H9 (cell line): Measurements from ENCODE around the gene PSTPIP1. TPM values are rescaled to one million over a fixed set of nuclear protein-coding genes. Genes with fewer than 3 reads are reported as not detected.

Experiments
- DNase-seq: peaks from one replicate; pipeline ENCODE4 v3.0.0-alpha.2; 2017
- H2AFZ ChIP-seq: one replicate; pipeline ENCODE4 v1.6.1; 2013; ENCODE audit warnings: mild to moderate bottlenecking, low read length, control low read depth, moderate library complexity
- H2AK5ac ChIP-seq: 2 replicates; pipeline ENCODE4 v1.6.1; 2013; ENCODE audit warnings: low read length, control low read depth, mixed read lengths; ENCODE audit not compliant: insufficient read length
- H2BK120ac ChIP-seq: one replicate; pipeline ENCODE4 v1.6.1; 2013; ENCODE audit warnings: low read depth, mild to moderate bottlenecking, low read length, control low read depth, inconsistent platforms; ENCODE audit not compliant: poor library complexity, severe bottlenecking
- H2BK12ac ChIP-seq: 2 replicates; pipeline ENCODE4 v1.6.1; 2013; ENCODE audit warnings: low read length, control low read depth, mixed read lengths, low read depth; ENCODE audit not compliant: insufficient read length
- H2BK15ac ChIP-seq: 2 replicates; pipeline ENCODE4 v1.6.1; 2013; ENCODE audit warnings: low read depth, low read length, control low read depth
- H2BK20ac ChIP-seq: one replicate; pipeline ENCODE4 v1.6.1; 2013; ENCODE audit warnings: low read depth, mild to moderate bottlenecking, low read length, control low read depth, inconsistent platforms; ENCODE audit not compliant: poor library complexity, severe bottlenecking
- H2BK5ac ChIP-seq: 2 replicates; pipeline ENCODE4 v1.6.1; 2013; ENCODE audit warnings: low read length, control low read depth, mixed read lengths; ENCODE audit not compliant: insufficient read length
- H3K14ac ChIP-seq: 2 replicates; pipeline ENCODE4 v1.6.1; 2013; ENCODE audit warnings: low read length, control low read depth; ENCODE audit not compliant: insufficient read depth
- H3K18ac ChIP-seq: 2 replicates; pipeline ENCODE4 v1.6.1; 2013; ENCODE audit warnings: low read depth, mild to moderate bottlenecking, mixed read lengths, low read length, control low read depth; ENCODE audit not compliant: insufficient read length
- H3K23ac ChIP-seq: 2 replicates; pipeline ENCODE4 v1.6.1; 2013; ENCODE audit warnings: low read length, control low read depth, mixed read lengths, low read depth; ENCODE audit not compliant: insufficient read length
- H3K23me2 ChIP-seq: 2 replicates; pipeline ENCODE4 v1.6.1; 2013; ENCODE audit warnings: low read depth, mild to moderate bottlenecking, mixed read lengths, low read length, control low read depth; ENCODE audit not compliant: insufficient read length, poor library complexity, severe bottlenecking
- H3K27ac ChIP-seq: 2 replicates; pipeline ENCODE4 v1.5.1; 2013; ENCODE audit warnings: low read length, control low read depth, mixed read lengths, low read depth; ENCODE audit not compliant: insufficient read length
- H3K27me3 ChIP-seq: 2 replicates; pipeline ENCODE4 v1.6.1; 2013; ENCODE audit warnings: low read length, control low read depth, inconsistent platforms; ENCODE audit not compliant: insufficient read depth
- H3K4ac ChIP-seq: 2 replicates; pipeline ENCODE4 v1.6.1; 2013; ENCODE audit warnings: low read depth, mild to moderate bottlenecking, control low read depth, inconsistent platforms, low read length, moderate library complexity
- H3K4me1 ChIP-seq: 2 replicates; pipeline ENCODE4 v1.6.1; 2013; ENCODE audit warnings: low read length, control low read depth, inconsistent platforms; ENCODE audit not compliant: insufficient read depth
- H3K4me2 ChIP-seq: 2 replicates; pipeline ENCODE4 v1.6.1; 2013; ENCODE audit warnings: low read length, control low read depth, mixed read lengths; ENCODE audit not compliant: insufficient read length, insufficient read depth
- H3K56ac ChIP-seq: 2 replicates; pipeline ENCODE4 v1.6.1; 2013; ENCODE audit warnings: low read depth, mild to moderate bottlenecking, mixed read lengths, low read length, control low read depth; ENCODE audit not compliant: insufficient read length
- H3K79me1 ChIP-seq: 2 replicates; pipeline ENCODE4 v1.6.1; 2013; ENCODE audit warnings: low read depth, mild to moderate bottlenecking, moderate library complexity, low read length, control low read depth, inconsistent platforms; ENCODE audit not compliant: insufficient read depth, poor library complexity, severe bottlenecking
- H3K79me2 ChIP-seq: 2 replicates; pipeline ENCODE4 v1.6.1; 2013; ENCODE audit warnings: low read length, control low read depth, inconsistent platforms; ENCODE audit not compliant: insufficient read depth
- H3K9ac ChIP-seq: 2 replicates; pipeline ENCODE4 v1.6.1; 2013; ENCODE audit warnings: low read length, control low read depth, mixed read lengths; ENCODE audit not compliant: insufficient read length; ENCODE audit errors: extremely low read depth
- H3K9me3 ChIP-seq: one replicate; pipeline ENCODE4 v1.6.1; 2013; ENCODE audit warnings: low read depth, low read length, inconsistent platforms; ENCODE audit not compliant: control insufficient read depth
- H3T11ph ChIP-seq: one replicate; pipeline ENCODE4 v1.6.1; 2013; ENCODE audit warnings: mild to moderate bottlenecking, low read length, control low read depth, inconsistent platforms
- H4K20me1 ChIP-seq: one replicate; pipeline ENCODE4 v1.6.1; 2013; ENCODE audit not compliant: control insufficient read depth, insufficient read length, insufficient read depth
- H4K5ac ChIP-seq: 2 replicates; pipeline ENCODE4 v1.6.1; 2013; ENCODE audit warnings: low read depth, mild to moderate bottlenecking, mixed read lengths, low read length, control low read depth; ENCODE audit not compliant: insufficient read length
- H4K8ac ChIP-seq: replicated peaks from 2 replicates; pipeline ENCODE4 v1.6.1; 2013; ENCODE audit warnings: low read length, control low read depth, mixed read lengths, low read depth; ENCODE audit not compliant: insufficient read length
- H4K91ac ChIP-seq: 2 replicates; pipeline ENCODE4 v1.6.1; 2013; ENCODE audit warnings: low read depth, mild to moderate bottlenecking, moderate library complexity, mixed read lengths, low read length, control low read depth; ENCODE audit not compliant: insufficient read length
- H3K27ac Mint-ChIP-seq, 3 experiments: 2 replicates in 2 of 3; 3 replicates in 1 of 3; pipeline ENCODE4 v1.8.0; 2020 to 2021; ENCODE audit warnings: mixed read lengths in 3 of 3, mild to moderate bottlenecking in 1 of 3, moderate library complexity in 1 of 3
- H3K27me3 Mint-ChIP-seq: 2 replicates; pipeline ENCODE4 v1.8.0; 2021; ENCODE audit warnings: low read depth, mild to moderate bottlenecking, moderate library complexity, mixed read lengths
- H3K36me3 Mint-ChIP-seq, 3 experiments: 2 replicates in 2 of 3; 3 replicates in 1 of 3; pipeline ENCODE4 v1.8.0; 2020 to 2021; ENCODE audit warnings: low read depth in 3 of 3, mixed read lengths in 3 of 3; ENCODE audit not compliant: insufficient read depth in 1 of 3
- H3K4me1 Mint-ChIP-seq, 2 experiments: 2 replicates each; pipeline ENCODE4 v1.8.0; 2020; ENCODE audit warnings: mixed read lengths in 2 of 2
- H3K4me3 Mint-ChIP-seq, 2 experiments: 2 replicates in 1 of 2; 3 replicates in 1 of 2; pipeline ENCODE4 v1.8.0; 2020 to 2021; ENCODE audit warnings: mild to moderate bottlenecking in 2 of 2, mixed read lengths in 2 of 2, moderate library complexity in 1 of 2
- H3K9me3 Mint-ChIP-seq, 2 experiments: 2 replicates in 1 of 2; 3 replicates in 1 of 2; pipeline ENCODE4 v1.8.0; 2020; ENCODE audit warnings: mild to moderate bottlenecking in 2 of 2, mixed read lengths in 2 of 2, moderate library complexity in 1 of 2
- WGBS: extraction: QIAGEN DNeasy Blood & Tissue Kit; methylation state at CpG from one replicate; pipeline ENCODE4 v1.1.7; 2013; ENCODE audit warnings: missing lambda C conversion rate, low lambda C conversion rate, mixed read lengths; ENCODE audit not compliant: insufficient read length; ENCODE audit errors: extremely low coverage; 5-methylcytosine and 5-hydroxymethylcytosine counted together
- total RNA-seq: library from RNA; stranded (reverse); gene quantifications from 2 replicates; pipeline ENCODE4 v1.2.1, GENCODE V29; 2021
- TF ChIP-seq, protein P1 (sequence below): fragments of 200-600 bp; sonication (generic); conservative IDR thresholded peaks from 3 replicates; pipeline ENCODE4 v1.8.0; 2021; ENCODE audit warnings: antibody characterized with exemption, mild to moderate bottlenecking

The PSTPIP1 gene
- total RNA-seq, 1 experiment from 2014 or later = 1.8 TPM

DNA sequence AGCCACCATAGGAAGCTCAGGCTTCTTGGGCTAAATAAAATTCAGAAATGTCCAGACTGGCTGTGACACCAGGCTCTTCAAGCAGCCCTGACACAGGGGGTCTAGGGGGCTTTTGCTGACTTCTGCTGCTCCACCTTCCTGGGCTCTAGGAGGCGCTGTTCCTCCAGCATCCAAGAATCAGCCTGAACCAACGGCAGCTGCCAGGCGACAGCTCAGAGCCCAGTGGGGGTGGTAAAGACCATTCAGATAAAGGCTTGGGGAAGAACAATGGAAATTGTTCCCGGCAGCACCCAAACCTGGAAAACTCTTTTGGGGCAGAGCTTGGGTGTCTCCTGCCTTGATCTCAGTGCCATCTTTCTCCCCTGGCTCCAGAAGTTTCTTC lies 21.6 kb upstream of the PSTPIP1 start:
- DNase-seq = peak; percentile 87
- Histone ChIP-seq H3K56ac (no peak overlapping the region), H3T11ph (no peak overlapping the region), H2BK120ac (no peak overlapping the region), H4K20me1 (no peaks in the 10 kb centered on the region), H3K9me3 (no peaks in the 10 kb centered on the region), H3K79me1 (no peaks in the 10 kb centered on the region), H4K5ac (no peak overlapping the region), H2BK20ac (no peak overlapping the region), H3K4me2 (no peak overlapping the region), H3K4ac (no peak overlapping the region), H3K18ac (no peak overlapping the region), H3K23ac (no peak overlapping the region), H2BK5ac (no peak overlapping the region), H3K27ac (no peak overlapping the region), H2BK12ac (no peak overlapping the region), H3K4me1 (no peaks in the 10 kb centered on the region), H3K14ac (no peak overlapping the region), H3K79me2 (no peaks in the 10 kb centered on the region), H3K23me2 (no peaks in the 10 kb centered on the region), H3K27me3 (no peaks in the 10 kb centered on the region), H2BK15ac (no peak overlapping the region), H4K8ac (no peak overlapping the region), H3K9ac (no peak overlapping the region), H4K91ac (no peak overlapping the region), H2AK5ac (no peak overlapping the region), H2AFZ (no peak overlapping the region)
- H3K36me3 Mint-ChIP-seq = no peaks in the 10 kb centered on the region
- TF ChIP-seq, protein P1, sequence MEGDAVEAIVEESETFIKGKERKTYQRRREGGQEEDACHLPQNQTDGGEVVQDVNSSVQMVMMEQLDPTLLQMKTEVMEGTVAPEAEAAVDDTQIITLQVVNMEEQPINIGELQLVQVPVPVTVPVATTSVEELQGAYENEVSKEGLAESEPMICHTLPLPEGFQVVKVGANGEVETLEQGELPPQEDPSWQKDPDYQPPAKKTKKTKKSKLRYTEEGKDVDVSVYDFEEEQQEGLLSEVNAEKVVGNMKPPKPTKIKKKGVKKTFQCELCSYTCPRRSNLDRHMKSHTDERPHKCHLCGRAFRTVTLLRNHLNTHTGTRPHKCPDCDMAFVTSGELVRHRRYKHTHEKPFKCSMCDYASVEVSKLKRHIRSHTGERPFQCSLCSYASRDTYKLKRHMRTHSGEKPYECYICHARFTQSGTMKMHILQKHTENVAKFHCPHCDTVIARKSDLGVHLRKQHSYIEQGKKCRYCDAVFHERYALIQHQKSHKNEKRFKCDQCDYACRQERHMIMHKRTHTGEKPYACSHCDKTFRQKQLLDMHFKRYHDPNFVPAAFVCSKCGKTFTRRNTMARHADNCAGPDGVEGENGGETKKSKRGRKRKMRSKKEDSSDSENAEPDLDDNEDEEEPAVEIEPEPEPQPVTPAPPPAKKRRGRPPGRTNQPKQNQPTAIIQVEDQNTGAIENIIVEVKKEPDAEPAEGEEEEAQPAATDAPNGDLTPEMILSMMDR = peak; percentile 95
- peaks cover 5 to 8% of the 10 kb centered on the region in 2 experiments for H3K4me1 Mint-ChIP-seq
- no peaks in the 10 kb centered on the region for H3K27me3 Mint-ChIP-seq
- WGBS = no CpG with 5 or more reads among the region's 4 CpGs
- H3K4me3 Mint-ChIP-seq = no peak overlapping the region
- H3K27ac Mint-ChIP-seq = peak overlapping the region in 1 of 3 experiments; percentile 71; a peak in 1 of 7 replicates
- no peaks in the 10 kb centered on the region for H3K9me3 Mint-ChIP-seq
